Upper lobe of left lung (tissue), 6 donors: ENCODE results near the gene NSD1. TPM values are rescaled to one million over a fixed set of nuclear protein-coding genes. Genes with fewer than 3 reads are reported as not detected.

Experiments
- ATAC-seq, 2 donors: fragments of 200-7000 bp; cut with Tn5 transposase; one replicate each; pipeline ENCODE4 v1.9.1; 2022; ENCODE audit warnings: mild to moderate bottlenecking in 2 of 2, moderate library complexity in 2 of 2; ENCODE audit not compliant: low FRiP score in 2 of 2
- DNase-seq, 2 donors: peaks; one replicate each; pipeline ENCODE4 v3.0.0-alpha.2; 2019 to 2020
- H3K27ac ChIP-seq, 4 donors: fragments of 200-600 bp; sonication (generic); one replicate each; pipeline ENCODE4 v1.5.1; 2016 to 2019
- H3K27me3 ChIP-seq, 4 donors: fragments of 200-600 bp; sonication (generic); one replicate each; pipeline ENCODE4 v1.5.1; 2017 to 2019
- H3K36me3 ChIP-seq, 4 donors: fragments of 200-600 bp; sonication (generic); one replicate each; pipeline ENCODE4 v1.5.1; 2016 to 2019
- H3K4me1 ChIP-seq, 4 donors: fragments of 200-600 bp; sonication (generic); one replicate each; pipeline ENCODE4 v1.5.1; 2018 to 2019
- H3K4me3 ChIP-seq, 4 donors: fragments of 200-600 bp; sonication (generic); one replicate each; pipeline ENCODE4 v1.5.1; 2017 to 2019; ENCODE audit warnings: mild to moderate bottlenecking in 2 of 4, moderate library complexity in 1 of 4
- H3K9me3 ChIP-seq, 4 donors: fragments of 200-600 bp; sonication (generic); one replicate each; pipeline ENCODE4 v1.5.1; 2018 to 2019
- CTCF ChIP-seq, 6 experiments: fragments of 450-650 bp in 4 of 6; fragments of 200-600 bp in 2 of 6; sonication (generic) in 2 of 6; IDR thresholded peaks; one replicate each; pipeline ENCODE4 v1.5.1; 2016 to 2019; ENCODE audit warnings: antibody characterized with exemption in 6 of 6
- EP300 ChIP-seq, 4 donors: sonication (generic); formaldehyde crosslinking; IDR thresholded peaks; one replicate each; pipeline ENCODE4 v1.5.1; 2017; ENCODE audit warnings: antibody characterized with exemption in 4 of 4, control low read depth in 2 of 4
- POLR2A ChIP-seq, 4 donors: fragments of 450-650 bp; IDR thresholded peaks; one replicate each; pipeline ENCODE4 v1.5.1; 2016 to 2017; ENCODE audit warnings: antibody characterized with exemption in 4 of 4, mild to moderate bottlenecking in 2 of 4
- POLR2AphosphoS5 ChIP-seq, 2 donors: sonication (generic); formaldehyde crosslinking; IDR thresholded peaks; one replicate each; pipeline ENCODE4 v1.5.1; 2017; ENCODE audit warnings: antibody characterized with exemption in 2 of 2
- WGBS, 2 donors: methylation state at CpG; one replicate each; pipeline ENCODE4 v1.1.5; 2017 to 2018; 5-methylcytosine and 5-hydroxymethylcytosine counted together
- total RNA-seq, 6 donors: library from RNA; depleted of rRNA in 4 of 6; stranded (reverse); fragments of >200 nt in 4 of 6; gene quantifications; one replicate each; pipeline versions ENCODE4 v1.1.0 to v1.2.1, GENCODE V29; 2016 to 2021
- donor health status: DM: no; HTN: no; CAD: no; lungs with moderate emphysema.
- donor health status: DM: no; HTN: yes; CAD: no; lungs with severe emphysema.

The NSD1 gene
- total RNA-seq, 6 donors from 2014 or later = 33.0 to 69.1 (median 55.7) TPM

DNA sequence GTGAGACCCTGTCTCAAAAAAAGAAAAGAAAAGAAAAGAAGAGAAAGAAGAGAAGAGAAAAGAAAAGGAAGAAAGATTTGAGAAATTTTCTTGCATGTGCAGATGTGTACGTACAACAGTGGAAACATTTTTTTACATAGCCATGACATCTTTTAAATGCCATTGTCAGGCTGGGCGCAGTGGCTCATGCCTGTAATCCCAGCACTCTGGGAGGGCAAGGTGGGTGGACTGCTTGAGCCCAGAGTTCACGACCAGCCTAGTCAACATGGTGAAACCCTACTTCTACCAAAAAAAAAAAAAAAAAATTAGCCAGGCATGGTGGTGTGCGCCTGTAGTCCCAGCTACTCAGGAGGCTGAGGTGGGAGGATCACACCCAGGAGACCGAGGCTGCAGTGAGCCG, 211.3 kb downstream of the NSD1 start:
- ATAC-seq = no peak
- no peaks in the 10 kb centered on the region for H3K9me3 ChIP-seq
- H3K36me3 ChIP-seq = peaks cover 4 to 53% (median 9%) of the 10 kb centered on the region in 4 donors
- WGBS, 2 donors = 95 to 97% methylated on average over 6 of the region's 6 CpGs
- H3K4me3 ChIP-seq = no peak overlapping the region
- TF ChIP-seq POLR2AphosphoS5 (IDR thresholded peaks at IDR 0.05) (no peak), POLR2A (IDR thresholded peaks at IDR 0.05) (no peak), CTCF (IDR thresholded peaks at IDR 0.05) (no peak), EP300 (IDR thresholded peaks at IDR 0.05) (no peak)
- peaks cover 11 to 26% (median 23%) of the 10 kb centered on the region in 4 donors for H3K4me1 ChIP-seq
- no peaks in the 10 kb centered on the region for H3K27me3 ChIP-seq
- H3K27ac ChIP-seq = no peak overlapping the region
- DNase-seq = no peak

DNA sequence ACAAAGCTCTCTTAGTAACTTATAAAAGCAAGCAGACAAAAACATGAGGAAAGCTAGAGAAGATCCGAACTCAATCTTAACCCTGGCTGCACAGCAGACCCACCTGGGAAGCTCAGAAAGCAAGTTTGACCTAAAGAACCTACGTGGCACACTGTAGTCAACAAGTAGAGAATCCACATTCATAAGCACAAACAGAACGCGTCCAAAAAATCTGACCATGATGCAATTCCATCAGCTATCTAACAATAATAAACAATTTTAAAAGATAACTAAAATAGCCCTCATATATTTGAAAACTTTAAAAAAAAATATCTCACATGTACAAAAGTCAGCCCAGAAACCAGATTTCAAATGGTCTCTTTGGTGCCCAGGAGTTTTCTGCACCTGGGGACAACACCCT, 213.2 kb downstream of the NSD1 start:
- no peak for DNase-seq
- TF ChIP-seq CTCF (IDR thresholded peaks at IDR 0.05) = no peak
- no peak for TF ChIP-seq POLR2A (IDR thresholded peaks at IDR 0.05)
- TF ChIP-seq POLR2AphosphoS5 (IDR thresholded peaks at IDR 0.05) = no peak
- TF ChIP-seq EP300 (IDR thresholded peaks at IDR 0.05) = no peak
- peaks cover 4 to 41% (median 9%) of the 10 kb centered on the region in 4 donors for H3K36me3 ChIP-seq
- H3K27me3 ChIP-seq = no peaks in the 10 kb centered on the region
- H3K9me3 ChIP-seq = no peaks in the 10 kb centered on the region
- WGBS, 2 donors = 65 to 78% methylated on average over 4 of the region's 4 CpGs
- ATAC-seq = no peak
- peaks cover 22 to 40% (median 31%) of the 10 kb centered on the region in 4 donors for H3K4me1 ChIP-seq
- H3K4me3 ChIP-seq = no peak overlapping the region
- H3K27ac ChIP-seq = no peak overlapping the region

- Histone ChIP-seq H3K27me3 (no peaks in the 10 kb centered on the region), H3K4me3 (no peak overlapping the region), H3K9me3 (no peaks in the 10 kb centered on the region), H3K27ac (no peak overlapping the region), H3K36me3 (peaks cover 0 to 34% (median 6%) of the 10 kb centered on the region in 4 donors), H3K4me1 (peaks cover 30 to 46% (median 36%) of the 10 kb centered on the region in 4 donors)
- WGBS, 2 donors = 79 to 92% methylated on average over 4 of the region's 4 CpGs
- TF ChIP-seq POLR2A (IDR thresholded peaks at IDR 0.05) (no peak), CTCF (IDR thresholded peaks at IDR 0.05) (no peak), POLR2AphosphoS5 (IDR thresholded peaks at IDR 0.05) (no peak), EP300 (IDR thresholded peaks at IDR 0.05) (no peak)
- no peak for DNase-seq
- ATAC-seq = no peak
These were observed 214.1 kb downstream of the NSD1 start for GRCh38 chr5:177347699-177348098.

DNA sequence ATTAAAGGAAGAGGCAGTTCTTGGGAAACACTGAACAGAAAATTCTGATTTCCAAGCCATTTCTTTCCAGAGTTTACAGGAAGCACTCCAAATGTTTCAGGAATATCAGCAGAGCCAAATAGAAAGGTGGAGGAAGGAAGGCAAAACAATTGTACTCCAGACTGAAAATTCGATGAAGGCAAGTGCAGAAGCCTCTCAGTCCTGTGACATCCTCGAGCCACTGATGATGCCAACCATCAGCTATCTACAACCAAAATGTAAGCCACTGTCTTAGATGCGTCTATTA, 215.7 kb downstream of the NSD1 start:
- Histone ChIP-seq H3K4me1 (peaks cover 30 to 46% (median 36%) of the 10 kb centered on the region in 4 donors), H3K9me3 (no peaks in the 10 kb centered on the region), H3K4me3 (peak overlapping the region in 1 of 4 donors; percentile 86), H3K36me3 (peaks cover 0 to 32% (median 6%) of the 10 kb centered on the region in 4 donors), H3K27ac (no peak overlapping the region), H3K27me3 (no peaks in the 10 kb centered on the region)
- 70 to 73% methylated on average over 3 of the region's 3 CpGs for WGBS, 2 donors
- no peak for TF ChIP-seq CTCF (IDR thresholded peaks at IDR 0.05)
- TF ChIP-seq POLR2AphosphoS5 (IDR thresholded peaks at IDR 0.05) = no peak
- TF ChIP-seq EP300 (IDR thresholded peaks at IDR 0.05) = no peak
- TF ChIP-seq POLR2A (IDR thresholded peaks at IDR 0.05) = no peak
- DNase-seq (no peak), ATAC-seq (no peak)

- WGBS, 2 donors = 87 to 88% methylated on average over 5 of the region's 5 CpGs
- ATAC-seq = no peak
These were observed 216.2 kb downstream of the NSD1 start for GRCh38 chr5:177349762-177350161.

More at GRCh38 chr5:177349762-177350161, 216.2 kb downstream of the NSD1 start:
- TF ChIP-seq CTCF (IDR thresholded peaks at IDR 0.05) (no peak), EP300 (IDR thresholded peaks at IDR 0.05) (no peak), POLR2A (IDR thresholded peaks at IDR 0.05) (no peak), POLR2AphosphoS5 (IDR thresholded peaks at IDR 0.05) (no peak)
- Histone ChIP-seq H3K4me1 (peaks cover 30 to 46% (median 36%) of the 10 kb centered on the region in 4 donors), H3K27ac (no peak overlapping the region), H3K4me3 (peak overlapping the region in 1 of 4 donors; percentile 86), H3K27me3 (no peaks in the 10 kb centered on the region), H3K36me3 (peaks cover 0 to 28% (median 4%) of the 10 kb centered on the region in 4 donors), H3K9me3 (no peaks in the 10 kb centered on the region)
- no peak for DNase-seq
